Measurements from ENCODE around the gene MAPK8. TPM values are rescaled to one million over a fixed set of nuclear protein-coding genes. Genes with fewer than 3 reads are reported as not detected.

Gene MAPK8
- total RNA-seq, 2 experiments from 2014 or later = 30.5 to 32.3 TPM

DNA sequence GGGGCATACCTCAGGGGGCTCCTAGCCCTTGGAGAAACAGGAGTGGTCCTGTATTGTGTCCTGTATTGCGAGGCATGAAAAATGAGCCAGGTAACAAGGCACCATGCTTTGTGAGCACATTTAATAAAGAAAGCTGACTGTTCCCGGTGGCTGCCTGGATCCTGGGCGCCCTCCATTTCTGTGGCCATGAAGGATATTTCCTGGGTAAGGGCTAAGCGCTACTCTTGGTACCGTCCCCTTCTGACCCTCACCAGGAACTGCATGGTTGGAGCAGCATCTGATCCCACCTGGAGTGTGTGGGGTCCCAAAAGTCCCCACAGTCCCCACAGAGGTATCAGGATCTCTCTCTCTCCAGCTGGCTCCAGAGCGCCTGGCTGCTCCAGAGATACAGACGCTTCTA is 139.5 kb downstream of the MAPK8 start:
- H3K27me3 Mint-ChIP-seq = no peaks in the 10 kb centered on the region
- H3K4me3 Mint-ChIP-seq = no peak overlapping the region
- H3K4me1 Mint-ChIP-seq = no peaks in the 10 kb centered on the region
- no peaks in the 10 kb centered on the region for H3K9me3 Mint-ChIP-seq
- no peaks in the 10 kb centered on the region for H3K36me3 Mint-ChIP-seq (ENCODE audit: low read depth)
- H3K27ac Mint-ChIP-seq = no peak overlapping the region
- no peak for DNase-seq
- ChIA-PET CTCF (no interaction called here), POLR2A (no interaction called here)

DNA sequence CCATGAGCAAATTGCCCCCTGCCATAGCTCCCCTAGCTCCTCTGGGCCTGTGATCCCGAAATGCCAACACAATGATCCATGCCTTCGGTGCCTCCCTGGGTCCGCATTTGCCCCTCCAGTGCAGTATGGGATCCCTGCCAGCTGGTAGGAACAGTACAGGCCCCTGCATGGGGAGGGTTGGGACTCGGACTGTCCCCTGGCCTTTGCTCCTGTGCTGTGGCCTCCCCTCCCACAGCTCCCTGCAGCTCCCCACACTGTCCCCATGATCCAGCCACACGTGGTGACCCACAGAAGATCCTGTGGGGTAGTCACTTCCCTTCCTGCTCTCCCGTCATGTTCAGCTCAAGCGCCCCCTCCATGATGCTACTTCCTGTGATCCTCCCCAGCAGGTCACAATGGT is 140.3 kb downstream of the MAPK8 start:
- no peaks in the 10 kb centered on the region for H3K36me3 Mint-ChIP-seq (ENCODE audit: low read depth)
- no peak overlapping the region for H3K27ac Mint-ChIP-seq
- H3K4me1 Mint-ChIP-seq = no peaks in the 10 kb centered on the region
- H3K27me3 Mint-ChIP-seq = no peaks in the 10 kb centered on the region
- ChIA-PET CTCF (no interaction called here), POLR2A (no interaction called here)
- H3K4me3 Mint-ChIP-seq = no peak overlapping the region
- DNase-seq = no peak
- H3K9me3 Mint-ChIP-seq = no peaks in the 10 kb centered on the region

DNA sequence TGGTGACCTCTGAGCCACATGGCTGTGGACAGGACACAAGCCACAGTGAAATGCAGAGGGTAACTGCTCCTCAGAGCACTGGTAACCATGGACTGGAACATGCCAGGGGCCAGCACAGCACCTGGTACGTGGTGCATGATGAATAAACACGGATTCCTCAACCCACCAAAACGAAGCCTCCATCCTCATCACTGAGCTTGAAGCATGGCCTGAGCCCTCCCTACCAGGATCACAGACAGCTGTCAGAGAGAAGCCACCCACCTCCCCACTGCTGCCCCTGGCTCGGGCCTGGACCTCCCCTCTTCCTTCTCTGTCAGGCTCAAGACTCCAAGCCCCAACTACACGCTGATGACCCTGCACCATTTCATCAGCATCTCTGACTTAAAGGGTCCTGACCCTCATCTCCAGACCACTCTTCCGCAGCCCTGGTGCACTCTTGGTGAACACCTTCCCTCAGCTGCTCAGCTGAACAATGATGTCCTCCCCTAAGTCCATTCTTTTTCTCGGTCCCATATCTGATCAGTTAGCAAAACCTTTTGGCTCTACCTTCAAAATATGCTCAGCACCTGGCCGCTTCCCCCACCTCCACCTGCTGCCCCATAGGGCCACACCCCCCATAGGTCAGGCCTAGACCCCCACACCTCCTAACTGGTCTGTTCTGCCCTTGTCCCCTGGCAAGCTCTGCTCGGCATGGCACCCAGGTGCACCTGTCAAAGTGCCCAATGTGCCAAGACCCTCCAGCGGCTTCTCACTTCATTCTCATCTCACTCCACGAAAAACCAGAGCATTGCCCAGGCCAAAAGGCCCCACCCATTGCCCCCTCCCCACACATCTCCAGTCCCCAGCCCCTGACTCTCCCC is 141.1 kb downstream of the MAPK8 start:
- POLR2A ChIA-PET = no interaction called here
- no peaks in the 10 kb centered on the region for H3K27me3 Mint-ChIP-seq
- H3K4me1 Mint-ChIP-seq = no peaks in the 10 kb centered on the region
- H3K9me3 Mint-ChIP-seq = no peaks in the 10 kb centered on the region
- DNase-seq = no peak
- H3K36me3 Mint-ChIP-seq (ENCODE audit: low read depth) = no peaks in the 10 kb centered on the region
- no peak overlapping the region for H3K27ac Mint-ChIP-seq
- CTCF ChIA-PET = no interaction called here
- H3K4me3 Mint-ChIP-seq = no peak overlapping the region

DNA sequence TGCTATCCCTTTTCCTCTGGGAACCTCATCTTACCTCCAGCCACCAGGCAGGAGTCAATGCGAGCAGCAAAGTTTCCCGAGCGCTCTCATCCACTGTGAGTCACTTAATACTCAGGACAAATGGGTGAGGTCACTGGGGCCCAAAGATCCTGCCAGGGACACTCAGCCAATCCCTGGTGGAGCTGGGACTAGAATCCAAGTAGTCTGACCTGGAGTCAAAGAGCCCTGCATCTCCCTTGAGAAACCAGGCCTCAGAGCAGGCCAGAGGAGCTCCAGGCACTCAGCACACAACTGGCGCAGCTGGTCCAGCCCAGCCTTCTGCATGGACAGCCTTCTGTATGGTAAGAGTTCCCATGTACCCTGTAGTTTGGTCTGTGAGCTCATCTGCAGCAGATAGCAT is 142.3 kb downstream of the MAPK8 start:
- ChIA-PET POLR2A (no interaction called here), CTCF (no interaction called here)
- Mint-ChIP-seq H3K4me3 (no peak overlapping the region), H3K9me3 (no peaks in the 10 kb centered on the region), H3K27me3 (no peaks in the 10 kb centered on the region), H3K27ac (no peak overlapping the region), H3K4me1 (no peaks in the 10 kb centered on the region), H3K36me3 (ENCODE audit: low read depth) (no peaks in the 10 kb centered on the region)
- no peak for DNase-seq

DNA sequence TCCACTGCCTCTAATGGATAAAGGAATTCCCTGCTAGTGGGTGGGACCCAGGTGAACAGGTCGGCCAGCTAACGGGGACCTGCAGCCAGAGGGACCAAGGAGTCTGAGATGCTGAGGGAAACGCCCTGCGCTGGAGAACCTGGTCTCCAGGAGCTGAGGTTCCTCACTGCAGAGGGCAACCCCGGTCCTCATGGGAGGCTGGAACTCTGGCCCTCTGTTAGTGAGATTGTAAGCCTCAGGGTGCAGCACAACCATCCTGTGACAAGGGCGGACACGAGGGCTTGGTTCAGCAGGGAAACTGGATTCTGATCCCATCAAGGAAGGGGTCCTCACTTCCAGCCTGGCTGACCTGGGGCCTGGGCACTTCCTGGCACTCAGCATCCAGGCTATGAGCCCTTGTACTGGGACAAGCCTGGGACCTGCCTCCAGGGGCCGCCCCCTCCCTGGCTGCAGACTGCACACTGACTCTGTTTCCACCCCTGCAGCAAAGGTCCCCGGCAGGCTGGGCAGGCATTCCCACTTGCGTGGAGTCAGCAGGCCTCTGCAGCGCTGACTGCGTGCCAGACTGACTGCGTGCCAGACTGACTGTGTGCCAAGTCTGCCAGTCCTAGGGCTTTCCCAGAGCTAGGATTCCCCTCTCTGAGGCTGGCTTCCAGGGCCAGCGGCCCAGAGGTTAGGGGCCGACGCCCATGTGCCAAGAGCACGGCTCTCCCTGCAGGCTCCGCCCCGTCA is 143.2 kb downstream of the MAPK8 start:
- no peaks in the 10 kb centered on the region for H3K4me1 Mint-ChIP-seq
- H3K4me3 Mint-ChIP-seq = no peak overlapping the region
- no peak overlapping the region for H3K27ac Mint-ChIP-seq
- ChIA-PET POLR2A (no interaction called here), CTCF (no interaction called here)
- H3K36me3 Mint-ChIP-seq (ENCODE audit: low read depth) = no peaks in the 10 kb centered on the region
- H3K9me3 Mint-ChIP-seq = no peaks in the 10 kb centered on the region
- no peak for DNase-seq
- no peaks in the 10 kb centered on the region for H3K27me3 Mint-ChIP-seq

DNA sequence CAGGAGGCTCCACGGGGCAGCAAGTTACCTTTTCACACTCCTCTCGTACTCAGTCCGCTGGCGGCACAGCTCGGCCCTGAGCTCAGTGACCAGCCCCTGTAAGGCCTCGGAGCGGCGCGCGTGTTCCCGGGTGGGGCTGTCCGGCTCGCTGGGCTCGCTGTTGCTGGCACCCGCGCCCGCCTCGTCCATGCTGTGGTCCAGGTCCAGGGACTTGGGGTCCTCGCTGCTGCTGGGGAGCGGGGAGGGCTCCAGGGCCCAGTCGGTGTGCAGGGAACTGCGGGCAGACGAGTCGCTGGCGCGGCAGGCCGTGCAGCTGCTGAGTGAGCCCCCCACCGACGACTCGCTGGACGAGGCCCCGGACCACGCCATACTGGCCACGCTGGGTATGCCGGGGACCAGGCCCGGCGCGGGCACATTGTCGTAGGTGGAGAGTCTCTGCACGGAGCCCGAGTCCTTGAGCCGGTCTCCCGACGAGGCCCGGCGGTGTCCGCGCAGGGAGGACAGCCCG is 143.8 kb downstream of the MAPK8 start:
- CTCF ChIA-PET = no interaction called here

DNA sequence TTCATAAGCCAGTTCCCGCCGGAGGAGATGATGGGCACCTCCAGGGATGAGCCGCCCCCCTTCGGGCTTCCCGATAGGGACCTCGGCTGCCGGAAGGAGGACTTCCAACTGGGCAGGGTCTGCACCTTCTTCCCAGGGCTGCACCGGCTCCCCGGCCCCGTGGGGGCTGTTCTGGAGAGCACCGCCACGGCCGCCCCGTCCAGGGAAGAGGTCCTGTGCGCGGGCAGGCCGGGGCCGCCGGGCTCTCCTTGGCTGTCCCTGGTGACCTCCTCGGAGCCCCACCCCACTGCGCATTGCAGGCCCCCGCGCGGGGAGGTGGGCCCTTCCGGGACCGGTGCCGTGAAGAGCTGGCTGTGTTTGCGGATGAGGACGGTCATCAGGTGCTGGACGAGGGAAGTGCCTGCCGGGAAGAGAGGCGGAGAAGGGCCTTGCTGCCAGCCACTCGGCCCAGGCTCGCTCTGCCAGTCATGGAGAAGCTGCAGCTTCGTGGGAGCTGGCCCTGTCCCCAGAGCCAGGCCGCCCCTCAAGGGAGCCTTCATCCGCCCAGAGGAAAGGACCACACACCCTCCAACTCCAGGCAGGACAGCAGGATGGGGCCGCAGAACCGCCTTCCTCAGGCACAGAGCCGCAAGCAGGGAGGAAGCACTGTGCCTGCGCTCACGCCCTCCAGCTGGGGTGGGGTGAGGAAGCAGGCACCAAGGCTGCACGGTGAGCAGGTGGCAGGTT is 144.4 kb downstream of the MAPK8 start:
- no peaks in the 10 kb centered on the region for H3K9me3 Mint-ChIP-seq
- no peaks in the 10 kb centered on the region for H3K4me1 Mint-ChIP-seq
- ChIA-PET POLR2A (no interaction called here), CTCF (no interaction called here)
- DNase-seq = no peak
- H3K27me3 Mint-ChIP-seq = no peaks in the 10 kb centered on the region
- no peak overlapping the region for H3K4me3 Mint-ChIP-seq
- no peak overlapping the region for H3K27ac Mint-ChIP-seq
- no peaks in the 10 kb centered on the region for H3K36me3 Mint-ChIP-seq (ENCODE audit: low read depth)

More for the DNA sequence above, 143.8 kb downstream of the MAPK8 start:
- Mint-ChIP-seq H3K4me3 (no peak overlapping the region), H3K9me3 (no peaks in the 10 kb centered on the region), H3K36me3 (ENCODE audit: low read depth) (no peaks in the 10 kb centered on the region), H3K27ac (no peak overlapping the region), H3K27me3 (no peaks in the 10 kb centered on the region), H3K4me1 (no peaks in the 10 kb centered on the region)
- POLR2A ChIA-PET = no interaction called here
- no peak for DNase-seq

DNA sequence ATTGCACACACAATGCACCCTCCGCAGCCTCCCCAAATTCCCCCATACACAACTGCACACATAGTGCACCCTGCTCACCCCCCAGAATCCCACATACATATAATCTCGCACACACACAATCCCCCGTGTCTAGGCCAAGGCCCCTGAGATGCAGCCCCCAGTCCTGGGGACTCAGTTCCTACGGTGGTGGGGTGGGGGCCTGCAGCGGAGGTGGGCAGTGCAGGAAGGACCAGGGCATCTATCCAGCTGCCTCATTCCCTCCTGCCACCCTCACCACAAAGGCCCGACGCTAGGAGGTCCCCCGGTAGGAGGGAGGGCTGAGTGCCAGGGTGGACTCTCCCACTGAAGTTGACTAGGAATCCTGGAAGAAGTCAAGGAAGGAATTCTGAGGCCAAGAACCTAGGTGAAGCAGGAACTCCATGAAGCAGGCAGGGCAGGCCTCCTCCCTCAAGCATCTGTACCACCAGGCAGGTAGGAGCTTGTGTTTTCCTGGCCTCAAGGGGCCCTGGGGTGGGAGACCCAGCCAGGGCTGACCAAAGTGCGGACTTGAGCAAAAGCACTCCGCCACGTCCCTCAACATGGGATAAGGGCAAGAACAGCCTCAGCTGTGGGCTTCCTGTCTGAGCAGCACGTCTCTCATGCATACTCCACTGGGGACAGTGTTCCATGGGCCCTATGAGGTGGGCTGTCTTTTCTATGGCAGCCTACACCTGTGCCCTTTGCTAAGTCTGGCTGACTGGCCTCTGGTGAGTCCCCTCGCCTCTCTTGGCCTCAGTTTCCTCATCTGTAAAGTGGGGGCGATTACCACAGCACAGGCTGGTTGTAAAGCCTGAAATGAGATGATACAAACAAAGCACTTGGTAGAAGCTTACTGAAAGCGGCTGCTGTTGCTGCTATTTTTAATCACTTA is 145.7 kb downstream of the MAPK8 start:
- DNase-seq = no peak
- ChIA-PET CTCF (no interaction called here), POLR2A (no interaction called here)

DNA sequence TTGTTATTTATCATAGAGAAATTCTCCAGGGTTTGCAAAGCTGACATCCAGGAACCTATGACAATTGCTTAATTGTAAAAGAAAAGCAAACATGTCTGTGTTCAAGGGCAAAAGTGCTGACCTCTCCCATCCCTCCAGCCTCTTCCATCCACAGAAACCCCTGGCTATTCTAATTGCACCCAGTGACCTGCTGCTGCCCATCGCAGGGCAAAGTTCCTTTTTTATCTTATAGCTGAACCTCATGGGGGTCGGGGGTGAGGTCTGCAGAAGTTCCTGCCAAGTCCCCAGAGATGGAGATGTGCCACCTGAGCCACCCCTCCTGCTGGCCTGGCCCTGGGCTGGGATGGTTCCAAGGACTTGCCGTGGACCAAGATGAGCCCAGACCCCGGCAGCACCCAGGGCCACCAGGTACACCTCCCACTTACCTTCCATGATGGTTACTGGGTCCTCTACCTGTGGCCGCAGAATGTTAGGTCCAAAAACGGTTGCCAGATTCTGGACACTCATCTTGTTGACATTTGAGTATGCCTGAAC is 146.5 kb downstream of the MAPK8 start:
- H3K9me3 Mint-ChIP-seq = no peaks in the 10 kb centered on the region
- ChIA-PET CTCF (no interaction called here), POLR2A (no interaction called here)
- no peaks in the 10 kb centered on the region for H3K36me3 Mint-ChIP-seq (ENCODE audit: low read depth)
- no peak overlapping the region for H3K27ac Mint-ChIP-seq
- H3K4me3 Mint-ChIP-seq = no peak overlapping the region
- no peak for DNase-seq
- no peaks in the 10 kb centered on the region for H3K4me1 Mint-ChIP-seq
- H3K27me3 Mint-ChIP-seq = no peaks in the 10 kb centered on the region

More for the DNA sequence above, 145.7 kb downstream of the MAPK8 start:
- no peaks in the 10 kb centered on the region for H3K27me3 Mint-ChIP-seq
- H3K9me3 Mint-ChIP-seq = no peaks in the 10 kb centered on the region
- no peaks in the 10 kb centered on the region for H3K4me1 Mint-ChIP-seq
- H3K36me3 Mint-ChIP-seq (ENCODE audit: low read depth) = no peaks in the 10 kb centered on the region
- H3K27ac Mint-ChIP-seq = no peak overlapping the region
- H3K4me3 Mint-ChIP-seq = no peak overlapping the region

DNA sequence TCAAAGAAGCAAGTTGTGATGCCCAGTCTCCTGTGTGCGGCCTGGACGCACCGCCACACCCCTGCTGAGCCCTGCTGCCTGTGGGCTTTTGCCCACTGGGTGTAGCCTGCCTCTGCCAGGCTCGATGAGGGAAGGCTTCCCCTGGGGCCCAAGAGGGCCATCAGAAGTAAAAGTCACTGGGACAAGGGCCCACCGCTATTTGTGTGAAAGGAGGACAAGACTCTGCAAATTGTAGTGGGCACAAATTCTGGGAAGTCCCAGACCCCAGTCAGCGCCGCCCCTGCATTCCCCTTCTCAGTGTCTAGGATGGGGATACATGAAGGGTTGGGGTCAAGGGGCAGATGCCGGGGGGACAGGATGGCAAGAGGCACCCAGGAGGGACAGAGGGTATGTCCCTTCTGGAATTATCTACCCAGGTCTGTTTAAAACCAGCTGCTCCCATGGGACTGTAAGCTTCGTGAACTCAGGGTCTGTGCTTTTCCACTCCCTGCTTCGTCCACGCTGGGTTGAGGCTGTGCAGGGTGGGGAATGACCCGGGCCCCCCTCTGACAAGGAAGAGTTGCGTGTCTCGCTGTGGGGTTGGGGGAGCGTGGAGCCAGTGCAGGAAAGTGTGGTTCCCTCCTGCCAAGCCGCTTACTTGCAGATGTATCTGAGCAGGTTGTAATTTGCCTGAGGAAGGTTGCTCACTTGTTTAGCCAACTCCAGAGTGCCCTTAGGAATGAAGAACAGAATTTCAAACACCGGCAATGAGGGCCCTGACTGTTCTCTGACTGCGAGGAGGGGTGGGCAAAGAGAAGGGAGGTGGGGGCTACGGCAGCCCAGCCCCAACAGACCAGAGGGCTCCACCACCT is 147.2 kb downstream of the MAPK8 start:
- Mint-ChIP-seq H3K9me3 (no peaks in the 10 kb centered on the region), H3K4me1 (no peaks in the 10 kb centered on the region), H3K4me3 (no peak overlapping the region), H3K27ac (no peak overlapping the region), H3K36me3 (ENCODE audit: low read depth) (no peaks in the 10 kb centered on the region), H3K27me3 (no peaks in the 10 kb centered on the region)
- POLR2A ChIA-PET = no interaction called here
- CTCF ChIA-PET = no interaction called here
- DNase-seq = no peak

DNA sequence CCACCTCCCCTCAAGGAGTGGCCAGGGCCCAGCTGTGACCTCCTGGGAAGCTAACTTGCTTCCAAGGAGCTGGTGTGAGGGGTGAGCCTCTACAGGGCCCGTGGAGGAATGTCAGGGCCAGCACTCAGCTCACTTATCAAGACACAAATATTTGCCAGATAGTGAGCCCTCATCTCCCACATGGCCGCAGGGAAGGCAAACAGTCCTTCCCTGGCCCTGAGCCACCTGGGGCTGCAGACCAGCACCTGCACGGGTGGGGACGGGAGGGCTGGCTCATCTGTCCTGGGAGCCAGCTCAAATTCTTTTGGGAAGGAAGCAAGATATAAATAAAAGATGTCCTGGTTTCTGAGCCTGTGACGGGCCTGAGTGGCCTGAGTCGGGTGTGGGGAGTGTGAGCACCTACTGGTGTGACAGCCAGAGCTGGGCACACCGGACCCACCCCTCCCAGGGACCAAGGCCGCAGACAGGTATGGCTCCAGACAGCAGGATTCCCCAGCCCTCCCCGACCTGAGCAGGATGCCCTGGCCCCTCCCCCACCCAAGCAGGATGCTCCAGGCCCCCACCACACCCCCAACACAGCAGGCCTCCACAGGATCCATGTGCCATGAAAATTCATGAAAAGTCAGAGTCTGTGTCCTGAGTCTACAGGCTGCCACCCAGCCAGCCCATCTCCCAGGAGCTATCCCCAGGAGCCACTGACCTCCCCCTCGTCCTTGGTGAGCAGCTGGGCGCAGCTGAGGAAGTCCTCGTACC is 148.0 kb downstream of the MAPK8 start:
- no peak overlapping the region for H3K4me3 Mint-ChIP-seq
- ChIA-PET POLR2A (no interaction called here), CTCF (no interaction called here)
- DNase-seq = no peak
- no peaks in the 10 kb centered on the region for H3K9me3 Mint-ChIP-seq
- no peaks in the 10 kb centered on the region for H3K36me3 Mint-ChIP-seq (ENCODE audit: low read depth)
- H3K4me1 Mint-ChIP-seq = no peaks in the 10 kb centered on the region
- no peaks in the 10 kb centered on the region for H3K27me3 Mint-ChIP-seq
- H3K27ac Mint-ChIP-seq = no peak overlapping the region

Data from activated CD4-positive, alpha-beta T cell treated with anti-CD3 and anti-CD28 coated beads, Interleukin-2, amount 10 ng/mL, durations not matched to agents 7 days and 5 days (primary cell).